ENCODE data around the gene SMAD6.
"Not testable (repeated sequence)": the region's sequence is repeated elsewhere in the genome, so short reads cannot be mapped to it uniquely, and the experiment has no call there.

The SMAD6 gene

GRCh38 chr15:66824424-66824823, 122.4 kb downstream of the SMAD6 start:
- Histone ChIP-seq H3K27ac (ENCODE audit: low read depth, low read length) (no peak overlapping the region), H3K9ac (ENCODE audit: low read depth, low read length) (no peak overlapping the region), H3K27me3 (ENCODE audit: insufficient read depth, low read length) (no peaks in the 10 kb centered on the region), H3K4me3 (ENCODE audit: low read length) (no peak overlapping the region), H3K9me3 (ENCODE audit: insufficient read depth, low read depth, low read length) (no peaks in the 10 kb centered on the region), H3K4me1 (ENCODE audit: insufficient read depth, low read length) (peaks cover 21% of the 10 kb centered on the region), H3K36me3 (ENCODE audit: insufficient read depth, low read length) (no peaks in the 10 kb centered on the region)
- 91% methylated on average over 3 of the region's 3 CpGs for WGBS

- H3K9me3 ChIP-seq (ENCODE audit: insufficient read depth, low read depth, low read length): no peaks in the 10 kb centered on the region
- 93% methylated on average over 3 of the region's 3 CpGs for WGBS
- no peak overlapping the region for H3K9ac ChIP-seq (ENCODE audit: low read depth, low read length)
- no peaks in the 10 kb centered on the region for H3K27me3 ChIP-seq (ENCODE audit: insufficient read depth, low read length)
- no peak overlapping the region for H3K4me3 ChIP-seq (ENCODE audit: low read length)
- H3K36me3 ChIP-seq (ENCODE audit: insufficient read depth, low read length): no peaks in the 10 kb centered on the region
- no peak overlapping the region for H3K27ac ChIP-seq (ENCODE audit: low read depth, low read length)
- peaks cover 21% of the 10 kb centered on the region for H3K4me1 ChIP-seq (ENCODE audit: insufficient read depth, low read length)
Measured at GRCh38 chr15:66825139-66825538, 123.1 kb downstream of the SMAD6 start.

GRCh38 chr15:66825731-66826130, 123.7 kb downstream of the SMAD6 start:
- Histone ChIP-seq H3K9ac (ENCODE audit: low read depth, low read length) (no peak overlapping the region), H3K4me3 (ENCODE audit: low read length) (no peak overlapping the region), H3K9me3 (ENCODE audit: insufficient read depth, low read depth, low read length) (no peaks in the 10 kb centered on the region), H3K4me1 (ENCODE audit: insufficient read depth, low read length) (peaks cover 21% of the 10 kb centered on the region), H3K36me3 (ENCODE audit: insufficient read depth, low read length) (no peaks in the 10 kb centered on the region), H3K27me3 (ENCODE audit: insufficient read depth, low read length) (no peaks in the 10 kb centered on the region), H3K27ac (ENCODE audit: low read depth, low read length) (no peak overlapping the region)
- WGBS: 90% methylated on average over 7 of the region's 7 CpGs

- H3K9me3 ChIP-seq (ENCODE audit: insufficient read depth, low read depth, low read length): no peaks in the 10 kb centered on the region
- no peak overlapping the region for H3K4me3 ChIP-seq (ENCODE audit: low read length)
- no peak overlapping the region for H3K27ac ChIP-seq (ENCODE audit: low read depth, low read length)
- H3K36me3 ChIP-seq (ENCODE audit: insufficient read depth, low read length): no peaks in the 10 kb centered on the region
- no peaks in the 10 kb centered on the region for H3K27me3 ChIP-seq (ENCODE audit: insufficient read depth, low read length)
- no peak overlapping the region for H3K9ac ChIP-seq (ENCODE audit: low read depth, low read length)
- 64% methylated on average over 3 of the region's 3 CpGs for WGBS
- peaks cover 21% of the 10 kb centered on the region for H3K4me1 ChIP-seq (ENCODE audit: insufficient read depth, low read length)
Measured at GRCh38 chr15:66826507-66826906, 124.5 kb downstream of the SMAD6 start.

GRCh38 chr15:66827039-66827697, 125.1 kb downstream of the SMAD6 start:
- Histone ChIP-seq H3K4me3 (ENCODE audit: low read length) (no peak overlapping the region), H3K36me3 (ENCODE audit: insufficient read depth, low read length) (no peaks in the 10 kb centered on the region), H3K27ac (ENCODE audit: low read depth, low read length) (peak overlapping the region; percentile 33; the same call in 1 of the 2 replicates), H3K4me1 (ENCODE audit: insufficient read depth, low read length) (peaks cover 21% of the 10 kb centered on the region), H3K9ac (ENCODE audit: low read depth, low read length) (no peak overlapping the region; the same call in 1 of the 2 replicates), H3K9me3 (ENCODE audit: insufficient read depth, low read depth, low read length) (no peaks in the 10 kb centered on the region), H3K27me3 (ENCODE audit: insufficient read depth, low read length) (no peaks in the 10 kb centered on the region)
- 65% methylated on average over 8 of the region's 8 CpGs for whole genome bisulfite sequencing

- no peak overlapping the region for H3K4me3 ChIP-seq (ENCODE audit: low read length)
Measured at GRCh38 chr15:66827698-66828055, 125.6 kb downstream of the SMAD6 start.

GRCh38 chr15:66828817-66829541, 126.9 kb downstream of the SMAD6 start:
- WGBS: 93% methylated on average over 11 of the region's 11 CpGs
- H3K9me3 ChIP-seq (ENCODE audit: insufficient read depth, low read depth, low read length); H3K9ac ChIP-seq (ENCODE audit: low read depth, low read length): not testable (repeated sequence)

More at GRCh38 chr15:66827698-66828055, 125.6 kb downstream of the SMAD6 start:
- Histone ChIP-seq H3K4me1 (ENCODE audit: insufficient read depth, low read length) (peaks cover 21% of the 10 kb centered on the region), H3K9ac (ENCODE audit: low read depth, low read length) (no peak overlapping the region; the same call in 1 of the 2 replicates), H3K27me3 (ENCODE audit: insufficient read depth, low read length) (no peaks in the 10 kb centered on the region), H3K36me3 (ENCODE audit: insufficient read depth, low read length) (no peaks in the 10 kb centered on the region), H3K27ac (ENCODE audit: low read depth, low read length) (peak overlapping the region; percentile 33; the same call in 1 of the 2 replicates), H3K9me3 (ENCODE audit: insufficient read depth, low read depth, low read length) (no peaks in the 10 kb centered on the region)
- WGBS: 86% methylated on average over 6 of the region's 6 CpGs

GRCh38 chr15:66829551-66830121, 127.6 kb downstream of the SMAD6 start:
- Histone ChIP-seq H3K27me3 (ENCODE audit: insufficient read depth, low read length) (no peaks in the 10 kb centered on the region), H3K27ac (ENCODE audit: low read depth, low read length) (no peak overlapping the region), H3K36me3 (ENCODE audit: insufficient read depth, low read length) (no peaks in the 10 kb centered on the region), H3K9me3 (ENCODE audit: insufficient read depth, low read depth, low read length) (no peaks in the 10 kb centered on the region), H3K9ac (ENCODE audit: low read depth, low read length) (no peak overlapping the region), H3K4me3 (ENCODE audit: low read length) (no peak overlapping the region), H3K4me1 (ENCODE audit: insufficient read depth, low read length) (peaks cover 27% of the 10 kb centered on the region)
- WGBS: 99% methylated on average over 4 of the region's 4 CpGs

More at GRCh38 chr15:66828817-66829541, 126.9 kb downstream of the SMAD6 start:
- H3K36me3 ChIP-seq (ENCODE audit: insufficient read depth, low read length); H3K4me3 ChIP-seq (ENCODE audit: low read length); H3K27me3 ChIP-seq (ENCODE audit: insufficient read depth, low read length); H3K27ac ChIP-seq (ENCODE audit: low read depth, low read length): not testable (repeated sequence)
- peaks cover 21% of the 10 kb centered on the region for H3K4me1 ChIP-seq (ENCODE audit: insufficient read depth, low read length)

GRCh38 chr15:66830358-66830757, 128.3 kb downstream of the SMAD6 start:
- Histone ChIP-seq H3K36me3 (ENCODE audit: insufficient read depth, low read length) (no peaks in the 10 kb centered on the region), H3K4me1 (ENCODE audit: insufficient read depth, low read length) (peaks cover 34% of the 10 kb centered on the region), H3K9ac (ENCODE audit: low read depth, low read length) (no peak overlapping the region), H3K27me3 (ENCODE audit: insufficient read depth, low read length) (no peaks in the 10 kb centered on the region), H3K27ac (ENCODE audit: low read depth, low read length) (no peak overlapping the region), H3K9me3 (ENCODE audit: insufficient read depth, low read depth, low read length) (no peaks in the 10 kb centered on the region), H3K4me3 (ENCODE audit: low read length) (no peak overlapping the region)
- WGBS: 86% methylated on average over 6 of the region's 6 CpGs

GRCh38 chr15:66830823-66831222, 128.8 kb downstream of the SMAD6 start:
- H3K36me3 ChIP-seq (ENCODE audit: insufficient read depth, low read length): no peaks in the 10 kb centered on the region
- H3K4me1 ChIP-seq (ENCODE audit: insufficient read depth, low read length): peaks cover 39% of the 10 kb centered on the region
- no peak overlapping the region for H3K9ac ChIP-seq (ENCODE audit: low read depth, low read length)
- no peaks in the 10 kb centered on the region for H3K9me3 ChIP-seq (ENCODE audit: insufficient read depth, low read depth, low read length)
- WGBS: 77% methylated on average over 3 of the region's 3 CpGs
- H3K27ac ChIP-seq (ENCODE audit: low read depth, low read length): no peak overlapping the region
- H3K27me3 ChIP-seq (ENCODE audit: insufficient read depth, low read length): no peaks in the 10 kb centered on the region
- H3K4me3 ChIP-seq (ENCODE audit: low read length): no peak overlapping the region

- 93% methylated on average over 4 of the region's 4 CpGs for WGBS
- Histone ChIP-seq H3K27ac (ENCODE audit: low read depth, low read length) (no peak overlapping the region), H3K4me1 (ENCODE audit: insufficient read depth, low read length) (peaks cover 40% of the 10 kb centered on the region), H3K4me3 (ENCODE audit: low read length) (no peak overlapping the region), H3K9me3 (ENCODE audit: insufficient read depth, low read depth, low read length) (no peaks in the 10 kb centered on the region), H3K9ac (ENCODE audit: low read depth, low read length) (no peak overlapping the region), H3K27me3 (ENCODE audit: insufficient read depth, low read length) (no peaks in the 10 kb centered on the region), H3K36me3 (ENCODE audit: insufficient read depth, low read length) (no peaks in the 10 kb centered on the region)
Measured at GRCh38 chr15:66831289-66831688, 129.3 kb downstream of the SMAD6 start.
